ENCODE measurements around the gene AP4E1.

- TF ChIP-seq TAF1 (IDR thresholded peaks at IDR 0.05; ENCODE audit: borderline replicate concordance, insufficient read depth, low read length) (no peak), POLR2AphosphoS5 (IDR thresholded peaks at IDR 0.05; ENCODE audit: low read depth, low read length) (no peak), REST (IDR thresholded peaks at IDR 0.05; ENCODE audit: insufficient read depth in 1 of 2, low read depth in 2 of 2, low read length in 2 of 2) (no peak), SIN3A (IDR thresholded peaks at IDR 0.05; ENCODE audit: borderline replicate concordance, insufficient read depth, low read length) (no peak)
Observed at GRCh38 chr15:50938525-50938924, 30.0 kb downstream of the AP4E1 start.
